Osteocyte (in vitro differentiated cells): ENCODE measurements around the gene CACNA1F. TPM values are rescaled to one million over a fixed set of nuclear protein-coding genes. Genes with fewer than 3 reads are reported as not detected.

Experiments used
- DNase-seq: peaks from one replicate; pipeline ENCODE4 v3.0.0; 2021; ENCODE audit warnings: mixed read lengths; ENCODE audit not compliant: unreplicated experiment; ENCODE audit errors: extremely low spot score
- H3K27ac Mint-ChIP-seq: one replicate; pipeline ENCODE4 v1.8.0; 2021; ENCODE audit warnings: mild to moderate bottlenecking, mixed read lengths; ENCODE audit not compliant: unreplicated experiment
- H3K27me3 Mint-ChIP-seq: one replicate; pipeline ENCODE4 v1.8.0; 2021; ENCODE audit warnings: mixed read lengths; ENCODE audit not compliant: unreplicated experiment
- H3K36me3 Mint-ChIP-seq: one replicate; pipeline ENCODE4 v1.8.0; 2021; ENCODE audit warnings: mixed read lengths; ENCODE audit not compliant: unreplicated experiment
- H3K4me1 Mint-ChIP-seq: one replicate; pipeline ENCODE4 v1.8.0; 2021; ENCODE audit warnings: mixed read lengths; ENCODE audit not compliant: unreplicated experiment
- H3K4me3 Mint-ChIP-seq: one replicate; pipeline ENCODE4 v1.8.0; 2021; ENCODE audit warnings: mild to moderate bottlenecking, moderate library complexity, mixed read lengths; ENCODE audit not compliant: unreplicated experiment
- H3K9me3 Mint-ChIP-seq: one replicate; pipeline ENCODE4 v1.8.0; 2021; ENCODE audit warnings: mixed read lengths; ENCODE audit not compliant: unreplicated experiment
- total RNA-seq: library from RNA; stranded (reverse); gene quantifications from 2 replicates; pipeline ENCODE4 v1.2.1, GENCODE V29; 2021
- TF ChIP-seq, protein P1 (sequence below): fragments of 200-600 bp; sonication (generic); IDR thresholded peaks from 2 replicates; pipeline ENCODE4 v1.5.0; 2021; ENCODE audit warnings: antibody characterized with exemption, mild to moderate bottlenecking, moderate library complexity

Gene CACNA1F
- total RNA-seq, 1 donor from 2014 or later, result not detected

- TF ChIP-seq, protein P1, sequence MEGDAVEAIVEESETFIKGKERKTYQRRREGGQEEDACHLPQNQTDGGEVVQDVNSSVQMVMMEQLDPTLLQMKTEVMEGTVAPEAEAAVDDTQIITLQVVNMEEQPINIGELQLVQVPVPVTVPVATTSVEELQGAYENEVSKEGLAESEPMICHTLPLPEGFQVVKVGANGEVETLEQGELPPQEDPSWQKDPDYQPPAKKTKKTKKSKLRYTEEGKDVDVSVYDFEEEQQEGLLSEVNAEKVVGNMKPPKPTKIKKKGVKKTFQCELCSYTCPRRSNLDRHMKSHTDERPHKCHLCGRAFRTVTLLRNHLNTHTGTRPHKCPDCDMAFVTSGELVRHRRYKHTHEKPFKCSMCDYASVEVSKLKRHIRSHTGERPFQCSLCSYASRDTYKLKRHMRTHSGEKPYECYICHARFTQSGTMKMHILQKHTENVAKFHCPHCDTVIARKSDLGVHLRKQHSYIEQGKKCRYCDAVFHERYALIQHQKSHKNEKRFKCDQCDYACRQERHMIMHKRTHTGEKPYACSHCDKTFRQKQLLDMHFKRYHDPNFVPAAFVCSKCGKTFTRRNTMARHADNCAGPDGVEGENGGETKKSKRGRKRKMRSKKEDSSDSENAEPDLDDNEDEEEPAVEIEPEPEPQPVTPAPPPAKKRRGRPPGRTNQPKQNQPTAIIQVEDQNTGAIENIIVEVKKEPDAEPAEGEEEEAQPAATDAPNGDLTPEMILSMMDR, result no peak
- H3K27me3 Mint-ChIP-seq, result no peaks in the 10 kb centered on the region
- H3K27ac Mint-ChIP-seq, result no peak overlapping the region
- H3K9me3 Mint-ChIP-seq, result no peaks in the 10 kb centered on the region
- H3K4me1 Mint-ChIP-seq, result no peaks in the 10 kb centered on the region
- peaks cover 7% of the 10 kb centered on the region for H3K36me3 Mint-ChIP-seq
- H3K4me3 Mint-ChIP-seq, result no peak overlapping the region
- DNase-seq, result no peak
Measured at GRCh38 chrX:49242545-49243066, 9.5 kb upstream of the CACNA1F start.

GRCh38 chrX:49238735-49239134 is 5.6 kb upstream of the CACNA1F start:
- no peak for DNase-seq
- TF ChIP-seq, protein P1, result no peak
- peaks cover 7% of the 10 kb centered on the region for H3K9me3 Mint-ChIP-seq

GRCh38 chrX:49237060-49237459 is 3.9 kb upstream of the CACNA1F start:
- no peak overlapping the region for H3K4me3 Mint-ChIP-seq
- no peaks in the 10 kb centered on the region for H3K27me3 Mint-ChIP-seq
- H3K9me3 Mint-ChIP-seq, result peaks cover 7% of the 10 kb centered on the region
- TF ChIP-seq, protein P1, result no peak
- no peak overlapping the region for H3K27ac Mint-ChIP-seq
- no peak for DNase-seq
- no peaks in the 10 kb centered on the region for H3K36me3 Mint-ChIP-seq
- peaks cover 3% of the 10 kb centered on the region for H3K4me1 Mint-ChIP-seq

More at GRCh38 chrX:49238735-49239134, 5.6 kb upstream of the CACNA1F start:
- Mint-ChIP-seq H3K4me1 (peaks cover 3% of the 10 kb centered on the region), H3K36me3 (peaks cover 2% of the 10 kb centered on the region), H3K27ac (no peak overlapping the region), H3K27me3 (no peaks in the 10 kb centered on the region), H3K4me3 (no peak overlapping the region)

- Mint-ChIP-seq H3K4me3 (no peak overlapping the region), H3K27me3 (no peaks in the 10 kb centered on the region), H3K9me3 (peaks cover 14% of the 10 kb centered on the region), H3K4me1 (peaks cover 5% of the 10 kb centered on the region), H3K27ac (no peak overlapping the region), H3K36me3 (no peaks in the 10 kb centered on the region)
- TF ChIP-seq, protein P1, result no peak
- no peak for DNase-seq
Measured at GRCh38 chrX:49233887-49234555, 881 bp upstream of the CACNA1F start.

- Mint-ChIP-seq H3K4me1 (peaks cover 5% of the 10 kb centered on the region), H3K27me3 (no peaks in the 10 kb centered on the region), H3K36me3 (no peaks in the 10 kb centered on the region), H3K9me3 (peaks cover 14% of the 10 kb centered on the region), H3K4me3 (no peak overlapping the region), H3K27ac (no peak overlapping the region)
- no peak for DNase-seq
- TF ChIP-seq, protein P1, result no peak
Measured at GRCh38 chrX:49232525-49232924, 615 bp downstream of the CACNA1F start.
